ENCODE measurements around the gene STAB2.

STAB2 gene

GRCh38 chr12:103755425-103755824 lies 168.4 kb downstream of the STAB2 start:
- DNase-seq = no peak

GRCh38 chr12:103756443-103756842 lies 169.4 kb downstream of the STAB2 start:
- no peak for DNase-seq

DNA sequence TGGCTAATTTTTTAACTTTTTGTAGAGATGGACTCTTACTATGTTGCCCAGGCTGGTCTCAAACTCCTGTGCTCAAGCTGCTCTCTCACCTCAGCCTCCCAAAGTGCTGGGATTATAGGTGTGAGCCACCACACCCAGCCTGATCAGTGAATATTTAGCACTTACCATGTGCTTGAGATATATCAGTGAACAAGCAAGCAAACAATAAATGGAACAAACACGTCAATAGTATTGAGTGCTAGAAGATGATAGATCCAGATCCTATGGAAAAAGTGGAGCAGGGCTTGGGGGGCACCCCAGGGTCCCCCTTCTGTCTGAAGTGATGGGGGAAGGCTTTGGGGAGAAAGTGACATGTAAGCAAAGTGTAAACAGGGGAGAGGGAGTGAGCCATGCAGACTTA lies 170.2 kb downstream of the STAB2 start:
- DNase-seq = no peak

DNA sequence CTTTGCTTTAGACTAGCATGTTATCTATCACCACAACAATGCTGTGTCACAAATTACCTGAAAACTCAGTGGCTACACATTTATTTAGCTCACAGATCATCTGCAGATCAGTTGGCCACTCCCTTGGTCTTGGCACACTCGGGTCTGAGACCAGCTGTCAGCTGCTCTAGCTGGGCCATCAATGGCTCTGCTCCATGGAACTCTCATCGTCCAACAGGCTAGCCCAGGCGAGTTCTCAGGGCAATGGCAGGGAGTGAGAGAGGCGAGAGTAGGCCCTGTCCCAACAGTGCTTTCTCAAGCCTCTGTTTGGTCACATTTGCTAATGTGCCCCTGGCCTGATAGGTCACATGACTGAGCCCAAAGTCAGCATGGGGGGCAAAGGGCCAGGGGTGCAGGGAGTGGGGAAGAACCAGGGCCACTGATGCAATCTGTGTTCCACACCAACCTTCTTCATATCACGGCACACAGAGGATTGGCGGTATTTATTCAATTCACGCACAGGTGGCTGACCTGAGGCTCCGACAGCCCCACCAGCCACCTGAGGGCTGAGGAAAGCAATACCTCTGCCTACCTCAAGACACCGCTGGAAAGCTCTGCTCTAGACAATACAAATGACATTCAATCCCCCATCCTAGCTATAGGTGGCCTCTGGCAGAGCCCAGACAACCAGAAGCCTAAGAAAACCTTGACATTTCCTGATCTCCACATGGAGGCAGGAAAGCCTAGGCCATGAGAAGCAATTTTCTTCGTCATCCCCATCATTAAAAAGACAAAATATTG lies 171.4 kb downstream of the STAB2 start:
- no peak for DNase-seq

- DNase-seq = no peak
These were observed 175.4 kb downstream of the STAB2 start for GRCh38 chr12:103762473-103762872.

GRCh38 chr12:103765322-103765721 lies 178.2 kb downstream of the STAB2 start:
- no peak for DNase-seq

DNA sequence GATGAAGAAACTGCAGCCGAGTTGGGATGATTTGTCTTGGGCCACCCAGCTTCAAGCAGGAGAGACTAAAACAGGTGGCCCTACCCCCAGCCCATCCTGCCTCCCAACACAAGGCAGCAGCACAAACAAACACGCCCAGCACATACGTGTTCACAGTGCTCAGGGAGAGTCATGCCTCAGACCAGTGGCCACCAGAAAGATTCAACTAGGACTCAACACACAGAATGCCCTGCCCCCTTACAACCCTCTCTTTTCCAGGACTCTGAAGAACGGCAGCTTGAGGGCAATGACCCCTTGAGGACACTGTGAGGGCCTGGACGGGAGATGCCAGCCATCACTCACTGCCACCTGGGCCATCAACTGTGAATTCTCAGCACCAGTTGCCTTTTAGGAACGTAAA lies 179.0 kb downstream of the STAB2 start:
- DNase-seq = no peak

- no peak for DNase-seq
These were observed 181.5 kb downstream of the STAB2 start for GRCh38 chr12:103768467-103769123.

- no peak for DNase-seq
These were observed 182.3 kb downstream of the STAB2 start for GRCh38 chr12:103769240-103769945.

DNA sequence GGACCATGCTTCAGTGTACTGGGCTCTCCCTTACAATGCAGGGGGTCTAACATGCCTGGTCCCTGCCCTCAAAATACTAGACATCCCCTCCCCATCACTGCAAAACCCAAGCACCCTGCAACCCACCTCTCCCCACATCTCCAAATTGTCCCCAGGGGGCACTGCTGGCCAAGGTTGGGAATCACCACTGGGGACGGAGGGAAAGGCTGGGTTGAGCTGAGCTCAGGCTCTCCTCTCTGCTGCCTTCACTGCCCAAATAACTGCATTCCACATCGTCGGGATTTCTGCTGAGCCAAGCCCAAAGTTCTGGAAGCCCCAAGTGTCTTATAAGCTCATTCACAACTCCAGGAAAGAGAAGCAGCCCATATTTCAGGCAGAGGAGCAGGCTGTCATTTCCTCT lies 184.4 kb downstream of the STAB2 start:
- no peak for DNase-seq

DNA sequence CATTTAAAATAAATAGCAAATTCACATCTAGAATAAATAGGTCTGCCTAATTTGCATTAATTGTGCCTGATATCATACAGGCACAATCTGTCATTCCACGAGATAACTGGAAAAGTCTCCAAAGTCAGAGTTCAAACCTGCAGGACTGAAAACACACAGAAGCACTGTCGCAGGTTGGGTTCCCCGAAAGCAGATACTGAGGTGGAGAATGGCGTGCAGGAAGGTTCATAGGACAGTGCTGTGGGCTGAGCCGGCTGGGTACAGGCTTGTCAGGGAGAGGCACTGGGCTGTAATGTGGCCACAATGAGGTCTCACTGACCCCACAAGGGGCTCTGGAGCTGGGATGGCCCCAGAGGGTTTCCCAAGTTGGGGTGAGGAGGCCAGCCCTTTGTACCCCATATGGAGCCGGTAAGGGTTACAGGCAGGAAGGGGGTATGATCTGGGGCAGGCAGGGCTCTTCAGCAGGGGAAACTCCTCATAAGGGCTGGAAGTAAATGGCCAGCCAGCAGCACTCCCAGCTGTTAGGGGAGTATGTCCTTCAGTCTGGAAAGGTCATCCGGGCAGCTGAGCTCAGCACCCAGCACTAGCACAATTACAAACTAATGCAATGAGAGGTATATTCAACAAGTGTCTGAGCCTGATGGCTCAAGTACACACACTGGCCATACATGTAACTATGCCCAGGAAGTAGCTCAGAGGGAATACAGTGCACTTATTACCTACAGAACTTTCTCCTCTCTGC lies 185.5 kb downstream of the STAB2 start:
- DNase-seq = no peak

- no peak for DNase-seq
These were observed 186.2 kb downstream of the STAB2 start for GRCh38 chr12:103773109-103773910.

DNA sequence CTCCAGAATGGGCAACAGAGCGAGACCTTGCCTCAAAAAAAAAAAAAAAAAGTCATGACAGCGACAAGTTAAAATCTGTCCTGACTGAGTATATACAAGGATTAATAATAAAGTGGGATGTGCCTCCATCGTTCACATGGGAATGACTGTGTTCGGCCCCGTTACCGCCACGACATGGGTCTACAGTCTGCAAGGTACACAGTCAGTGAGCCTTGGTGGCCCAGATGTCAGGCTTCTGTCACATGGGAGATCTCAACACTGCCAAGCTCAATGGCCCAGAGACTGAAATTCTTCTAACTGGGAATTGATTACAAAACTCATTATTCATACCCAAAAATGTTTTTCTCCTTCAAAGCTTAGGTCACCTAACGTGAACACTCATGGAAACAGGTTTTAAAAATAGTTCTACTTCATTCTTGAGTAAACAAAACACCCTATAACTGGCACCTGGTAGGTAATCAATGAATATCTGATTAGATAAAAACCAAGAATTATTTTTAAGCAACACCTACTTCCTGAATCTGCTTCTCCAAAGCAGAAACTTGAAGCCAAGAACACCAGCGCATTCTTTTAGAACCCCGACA lies 188.0 kb downstream of the STAB2 start:
- DNase-seq = no peak

DNA sequence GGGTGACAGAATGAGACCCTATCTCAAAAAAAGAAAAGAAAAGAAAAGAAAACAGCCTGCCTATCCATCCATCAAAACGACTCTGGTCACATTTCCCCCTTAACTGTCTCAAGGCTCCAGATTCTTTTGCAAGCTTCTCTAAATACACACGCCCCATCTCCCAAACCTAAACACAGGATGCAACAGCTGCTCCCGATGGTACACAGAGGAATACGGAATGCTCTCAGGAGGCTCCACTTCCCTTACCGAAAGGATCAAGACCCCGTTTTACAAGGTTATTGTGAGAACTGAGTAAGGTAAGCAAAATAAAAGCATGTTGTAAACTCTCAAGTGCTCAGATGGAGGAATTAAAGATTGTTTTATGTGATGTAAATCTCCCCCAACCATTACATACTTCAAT lies 191.7 kb downstream of the STAB2 start:
- no peak for DNase-seq

DNA sequence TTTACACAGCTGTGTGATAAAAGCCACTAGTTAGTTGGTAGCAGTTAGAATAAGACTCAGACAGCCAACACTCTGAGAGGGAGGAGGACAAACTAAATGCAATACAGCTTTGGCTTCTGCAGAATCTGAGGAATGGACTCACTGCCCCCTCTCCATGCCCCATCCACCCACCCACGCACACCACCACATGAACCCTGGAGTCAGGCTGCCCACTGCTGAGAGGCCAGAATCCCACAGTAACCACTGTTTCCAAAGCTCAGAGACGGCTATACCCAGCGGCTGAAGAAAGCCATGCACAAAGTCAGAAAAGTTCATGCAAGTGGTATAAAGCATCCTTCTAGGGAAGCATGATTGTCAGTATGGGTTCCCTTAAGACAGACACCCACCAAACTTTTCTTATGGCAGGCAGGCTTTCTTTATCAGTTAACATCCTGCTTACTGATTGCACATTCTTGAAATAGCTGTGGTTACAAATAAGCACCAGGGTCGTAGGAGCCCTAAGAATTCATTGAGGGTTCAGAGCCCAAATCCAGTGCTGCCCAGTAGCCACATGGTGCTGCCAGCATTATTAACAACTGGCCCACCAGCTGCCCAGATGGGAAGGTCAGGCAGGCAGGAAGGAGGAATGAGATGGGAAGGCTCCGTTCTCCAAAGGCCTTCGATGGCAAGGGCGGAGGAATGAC lies 192.5 kb downstream of the STAB2 start:
- DNase-seq = no peak

DNA sequence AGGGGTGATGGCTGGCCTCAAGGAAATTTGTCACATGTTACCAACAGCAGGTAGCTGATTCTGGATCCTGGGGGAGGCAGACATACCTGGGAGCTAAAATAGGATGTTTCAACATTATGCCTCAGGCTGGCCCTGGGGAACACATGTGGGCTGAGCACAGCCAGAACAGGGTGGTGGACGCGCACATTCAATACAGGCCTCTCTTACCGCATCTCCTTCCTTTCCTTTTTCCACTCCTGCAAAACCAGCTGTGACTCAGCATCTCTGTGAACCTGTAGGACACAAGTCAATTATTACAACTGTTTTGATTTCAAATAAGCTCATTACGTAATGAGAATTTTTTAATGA lies 193.0 kb downstream of the STAB2 start:
- DNase-seq = no peak

DNA sequence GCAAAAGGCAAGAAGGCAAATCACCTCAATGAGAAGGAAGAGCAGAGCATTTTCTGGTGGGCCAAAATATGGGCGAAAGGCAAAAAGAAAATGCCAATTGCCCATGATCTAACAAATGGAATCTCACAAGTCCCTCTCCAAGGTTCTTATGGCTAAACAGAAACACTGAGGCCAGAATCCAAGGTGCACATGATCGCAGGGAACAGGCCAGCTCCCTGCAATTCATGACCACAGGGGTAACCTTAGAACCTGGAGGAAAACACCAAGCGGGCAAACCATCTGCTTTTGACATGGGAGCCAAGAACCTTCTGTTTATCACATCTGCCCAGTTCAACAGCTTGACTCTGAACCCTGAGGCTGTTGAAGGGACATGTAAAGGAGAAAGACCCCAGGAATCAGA lies 193.9 kb downstream of the STAB2 start:
- no peak for DNase-seq

DNA sequence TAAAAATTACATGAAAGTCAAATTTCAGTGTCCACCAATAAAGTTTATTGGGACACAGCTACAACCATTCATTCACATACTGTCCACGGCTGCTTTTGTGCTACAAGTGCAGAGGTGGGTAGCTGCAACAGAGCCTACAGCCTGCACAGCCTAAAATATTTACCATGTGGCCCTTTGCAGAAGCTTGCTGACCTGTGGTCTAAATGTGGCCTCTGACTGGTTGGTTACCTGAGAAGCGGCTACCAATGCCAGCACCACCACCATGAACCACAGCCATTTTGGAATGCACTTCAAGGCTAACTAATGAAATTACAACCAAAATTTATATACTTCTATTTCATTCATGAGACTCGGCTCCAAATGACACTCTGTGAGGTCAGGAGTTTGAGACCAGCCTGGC lies 195.3 kb downstream of the STAB2 start:
- no peak for DNase-seq

DNA sequence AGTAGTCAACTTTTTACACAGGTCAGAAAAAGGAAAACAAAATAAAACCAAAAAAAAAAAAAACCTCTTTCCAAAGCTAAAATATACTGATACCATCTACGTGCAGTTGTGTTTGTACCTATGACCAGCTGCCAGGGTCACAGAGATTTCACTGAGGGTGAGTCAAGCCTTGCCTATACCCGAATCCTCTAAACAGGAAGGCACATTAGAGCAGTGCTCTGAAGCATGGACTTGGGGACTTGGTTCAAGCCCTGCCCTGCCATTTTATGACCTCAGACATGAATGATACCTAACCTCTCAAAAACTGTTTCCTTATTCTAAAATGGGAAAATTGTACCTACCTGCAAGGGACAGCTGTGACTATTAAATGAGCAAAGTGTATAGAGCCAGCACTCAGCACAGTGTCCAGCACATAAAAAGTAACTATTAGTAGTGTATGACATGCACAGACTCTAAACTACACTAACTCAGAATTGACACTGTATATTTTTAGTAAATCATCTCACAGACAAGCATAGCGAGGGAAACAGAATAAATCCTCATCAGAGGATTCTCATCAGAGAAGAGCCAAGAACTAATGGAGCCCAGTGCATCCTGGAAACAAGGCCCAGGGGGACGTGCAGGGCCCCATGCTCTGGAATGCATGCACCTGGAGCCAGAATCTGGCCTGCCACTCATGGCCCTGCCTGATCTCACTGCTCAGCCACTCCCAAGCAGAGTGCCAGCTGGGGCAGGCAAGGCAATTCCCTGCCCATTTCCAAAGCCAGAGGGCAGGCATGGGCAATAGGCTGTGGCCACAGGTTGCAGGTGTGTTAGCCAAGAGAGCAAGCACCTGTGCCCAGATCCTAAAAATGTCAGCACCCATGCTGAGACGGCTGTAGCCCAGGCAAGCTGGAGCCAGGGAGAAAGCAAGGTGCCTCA lies 196.9 kb downstream of the STAB2 start:
- no peak for DNase-seq

- DNase-seq = no peak
These were observed 198.4 kb downstream of the STAB2 start for GRCh38 chr12:103785243-103786031.
